HUES6 (cell line): Measurements from ENCODE around the gene GBE1.

Experiments
- H3K27ac ChIP-seq: 2 replicates; pipeline ENCODE4 v1.7.0; 2013; ENCODE audit warnings: low read depth, mild to moderate bottlenecking, low read length, inconsistent platforms
- H3K27me3 ChIP-seq: 2 replicates; pipeline ENCODE4 v1.6.1; 2013; ENCODE audit warnings: low read length; ENCODE audit not compliant: control insufficient read depth, insufficient read depth
- H3K36me3 ChIP-seq: 2 replicates; pipeline ENCODE4 v1.6.1; 2013; ENCODE audit warnings: low read length; ENCODE audit not compliant: control insufficient read depth, insufficient read depth
- H3K4me1 ChIP-seq: 2 replicates; pipeline ENCODE4 v1.6.1; 2013; ENCODE audit warnings: low read length; ENCODE audit not compliant: control insufficient read depth, insufficient read depth
- H3K4me3 ChIP-seq: 2 replicates; pipeline ENCODE4 v1.5.1; 2013; ENCODE audit warnings: low read depth, low read length
- H3K9ac ChIP-seq: one replicate; pipeline ENCODE4 v1.6.1; 2013; ENCODE audit warnings: mild to moderate bottlenecking, low read length
- H3K9me3 ChIP-seq: 2 replicates; pipeline ENCODE4 v1.6.1; 2013; ENCODE audit warnings: low read depth, low read length; ENCODE audit not compliant: control insufficient read depth, insufficient read depth

The GBE1 gene

DNA sequence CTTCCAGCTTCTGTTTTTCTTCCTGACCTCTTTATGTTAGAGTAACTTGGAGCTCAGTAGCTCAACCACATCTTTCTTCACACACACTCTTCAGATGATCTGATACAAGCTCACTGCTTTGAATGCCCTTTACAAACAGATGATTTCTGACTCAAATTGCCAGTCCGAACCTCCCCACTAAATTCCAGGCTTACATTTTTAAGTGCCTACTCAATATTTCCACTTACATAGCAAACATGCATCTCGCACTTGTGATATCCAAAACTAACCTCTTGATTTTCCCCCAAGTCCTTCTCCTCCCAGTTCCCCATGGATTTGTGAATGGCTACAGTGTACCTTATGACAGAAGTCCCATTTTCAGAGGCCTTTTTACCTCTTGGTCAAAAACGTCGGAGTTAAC, 139.1 kb downstream of the GBE1 start:
- H3K27me3 ChIP-seq = no peaks in the 10 kb centered on the region
- no peak overlapping the region for H3K9ac ChIP-seq
- no peaks in the 10 kb centered on the region for H3K9me3 ChIP-seq
- no peaks in the 10 kb centered on the region for H3K36me3 ChIP-seq
- no peak overlapping the region for H3K27ac ChIP-seq
- H3K4me1 ChIP-seq = peaks cover 44% of the 10 kb centered on the region
- H3K4me3 ChIP-seq = no peak overlapping the region

DNA sequence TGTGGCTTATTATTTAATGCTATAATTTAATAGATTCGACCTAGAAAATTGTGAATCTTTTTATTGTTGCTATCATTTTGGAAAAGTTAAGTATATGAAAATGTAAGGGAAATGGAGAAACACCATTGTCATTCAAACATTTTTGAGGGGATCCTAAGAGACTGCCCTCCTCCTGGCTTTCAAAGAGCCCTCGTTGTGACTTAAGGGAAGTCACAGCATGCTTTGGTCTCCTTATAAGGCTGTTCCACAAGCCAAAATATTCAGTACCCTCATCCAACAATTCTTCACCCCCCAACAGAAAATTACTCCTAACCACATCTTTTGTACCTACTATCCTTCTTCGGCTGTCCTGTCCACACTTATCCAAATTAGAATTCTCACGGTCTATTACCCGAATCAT, 140.2 kb downstream of the GBE1 start:
- Histone ChIP-seq H3K27ac (no peak overlapping the region), H3K36me3 (no peaks in the 10 kb centered on the region), H3K27me3 (no peaks in the 10 kb centered on the region), H3K9me3 (no peaks in the 10 kb centered on the region), H3K9ac (no peak overlapping the region), H3K4me3 (no peak overlapping the region), H3K4me1 (peaks cover 42% of the 10 kb centered on the region)

DNA sequence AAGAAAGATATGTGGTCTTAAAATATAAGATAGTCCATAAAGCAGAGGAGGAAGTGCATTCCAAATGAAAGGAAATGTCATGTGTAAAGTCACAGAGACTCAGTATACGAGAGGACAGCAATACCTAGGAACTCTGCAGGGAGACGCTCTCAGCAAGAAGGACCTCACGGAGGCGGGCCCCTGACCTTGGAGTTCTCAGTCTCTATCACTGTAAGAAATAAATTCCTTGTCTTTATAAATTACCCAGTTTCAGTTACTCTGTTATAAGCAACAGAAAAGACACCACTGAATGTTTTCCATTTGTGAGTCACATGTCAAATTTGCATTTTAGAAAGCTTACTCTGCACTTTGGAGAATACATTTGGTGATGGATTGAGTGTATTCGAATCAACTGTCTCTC, 140.6 kb downstream of the GBE1 start:
- H3K4me3 ChIP-seq = no peak overlapping the region
- no peaks in the 10 kb centered on the region for H3K36me3 ChIP-seq
- H3K27ac ChIP-seq = no peak overlapping the region
- H3K9me3 ChIP-seq = no peaks in the 10 kb centered on the region
- no peaks in the 10 kb centered on the region for H3K27me3 ChIP-seq
- no peak overlapping the region for H3K9ac ChIP-seq
- peaks cover 37% of the 10 kb centered on the region for H3K4me1 ChIP-seq

DNA sequence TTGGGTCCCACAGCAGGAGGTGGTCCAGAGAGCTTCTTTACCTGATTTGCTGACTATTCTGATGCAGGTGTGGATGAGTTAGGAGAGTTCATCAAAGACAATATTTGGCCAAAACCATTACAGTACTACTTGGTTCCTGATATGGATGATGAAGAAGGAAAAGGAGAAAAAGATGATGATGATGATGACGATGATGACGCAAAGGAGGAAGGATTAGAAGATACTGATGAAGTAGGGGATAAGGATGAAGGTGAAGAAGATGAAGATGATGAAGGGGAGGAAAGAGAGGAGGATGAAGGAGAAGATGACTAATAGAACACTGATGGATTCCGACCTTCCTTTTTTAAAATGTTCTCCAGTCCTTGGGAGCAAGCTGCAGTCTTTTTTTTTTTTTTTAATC, 148.7 kb downstream of the GBE1 start:
- no peaks in the 10 kb centered on the region for H3K9me3 ChIP-seq
- H3K4me1 ChIP-seq = no peaks in the 10 kb centered on the region
- H3K27ac ChIP-seq = no peak overlapping the region
- no peaks in the 10 kb centered on the region for H3K36me3 ChIP-seq
- no peaks in the 10 kb centered on the region for H3K27me3 ChIP-seq
- H3K9ac ChIP-seq = no peak overlapping the region
- no peak overlapping the region for H3K4me3 ChIP-seq

DNA sequence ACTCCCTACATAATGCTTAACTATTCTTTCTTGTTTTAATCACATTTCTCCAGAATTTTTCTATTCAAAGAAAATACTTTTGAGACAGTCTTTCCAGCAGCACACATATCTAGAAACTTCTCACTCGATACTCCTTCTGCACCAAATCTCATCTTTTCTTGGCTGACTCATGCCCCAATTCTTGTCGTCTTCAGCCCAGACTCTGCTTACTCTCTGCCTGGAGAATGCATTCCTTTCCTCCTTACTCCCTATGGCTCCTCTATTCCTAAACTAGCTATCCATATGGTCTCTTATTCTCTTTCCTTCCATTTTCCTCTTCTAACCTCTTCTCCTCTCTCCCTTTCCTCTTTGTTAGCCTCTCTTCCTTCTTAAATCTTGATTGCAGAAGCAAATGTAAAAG, 158.7 kb downstream of the GBE1 start:
- no peaks in the 10 kb centered on the region for H3K27me3 ChIP-seq
- no peak overlapping the region for H3K9ac ChIP-seq
- H3K27ac ChIP-seq = no peak overlapping the region
- no peaks in the 10 kb centered on the region for H3K4me1 ChIP-seq
- H3K9me3 ChIP-seq = no peaks in the 10 kb centered on the region
- no peak overlapping the region for H3K4me3 ChIP-seq
- H3K36me3 ChIP-seq = no peaks in the 10 kb centered on the region

DNA sequence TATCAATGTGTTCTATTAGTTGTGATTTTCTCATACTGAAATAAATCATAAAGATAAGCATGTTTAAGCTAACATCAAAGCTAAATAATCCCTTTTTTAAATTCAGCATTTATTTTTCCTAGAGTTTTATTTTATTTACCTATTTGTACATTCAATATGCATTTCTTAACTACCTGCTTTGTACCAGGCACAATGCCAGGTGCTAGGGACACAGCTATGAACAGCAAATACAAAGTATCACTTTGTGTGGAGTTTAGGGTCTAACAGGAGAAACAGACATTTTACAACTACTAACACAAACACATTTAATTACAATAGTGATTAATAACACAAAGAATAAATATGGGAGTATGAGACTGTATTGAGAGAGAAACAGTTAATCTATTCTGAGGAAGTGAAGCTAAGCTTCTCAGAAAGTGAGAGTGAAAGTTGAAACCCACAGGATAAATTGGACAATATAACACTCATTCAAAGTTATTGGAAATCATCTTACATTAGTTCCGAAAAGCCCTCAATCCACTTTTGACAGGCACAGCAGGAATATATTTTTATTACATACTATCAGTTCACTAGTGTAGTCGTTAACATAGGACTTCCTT, 159.6 kb downstream of the GBE1 start:
- Histone ChIP-seq H3K27ac (no peak overlapping the region), H3K9me3 (no peaks in the 10 kb centered on the region), H3K4me3 (no peak overlapping the region), H3K27me3 (no peaks in the 10 kb centered on the region), H3K4me1 (no peaks in the 10 kb centered on the region), H3K36me3 (no peaks in the 10 kb centered on the region), H3K9ac (no peak overlapping the region)

DNA sequence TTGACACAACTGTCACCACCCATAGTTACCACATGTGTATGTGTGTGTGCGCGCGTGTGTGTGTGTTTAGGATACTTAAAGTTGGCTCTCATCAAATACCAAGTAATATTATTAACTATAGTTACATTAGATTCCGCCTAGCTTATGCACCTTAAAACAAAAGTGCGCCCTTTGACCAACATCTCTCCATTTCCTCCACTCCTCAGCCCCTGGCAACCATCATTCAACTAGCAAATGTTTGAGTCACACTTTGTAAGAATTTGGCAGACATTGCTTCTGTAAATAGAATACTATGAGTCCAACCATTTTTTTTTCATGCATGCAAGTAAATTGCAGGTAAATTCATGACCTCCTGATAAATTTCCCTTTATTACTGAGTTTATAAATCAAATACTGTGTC, 169.3 kb downstream of the GBE1 start:
- no peak overlapping the region for H3K27ac ChIP-seq
- H3K27me3 ChIP-seq = no peaks in the 10 kb centered on the region
- H3K4me3 ChIP-seq = no peak overlapping the region
- H3K36me3 ChIP-seq = no peaks in the 10 kb centered on the region
- H3K9ac ChIP-seq = no peak overlapping the region
- no peaks in the 10 kb centered on the region for H3K4me1 ChIP-seq
- H3K9me3 ChIP-seq = no peaks in the 10 kb centered on the region

DNA sequence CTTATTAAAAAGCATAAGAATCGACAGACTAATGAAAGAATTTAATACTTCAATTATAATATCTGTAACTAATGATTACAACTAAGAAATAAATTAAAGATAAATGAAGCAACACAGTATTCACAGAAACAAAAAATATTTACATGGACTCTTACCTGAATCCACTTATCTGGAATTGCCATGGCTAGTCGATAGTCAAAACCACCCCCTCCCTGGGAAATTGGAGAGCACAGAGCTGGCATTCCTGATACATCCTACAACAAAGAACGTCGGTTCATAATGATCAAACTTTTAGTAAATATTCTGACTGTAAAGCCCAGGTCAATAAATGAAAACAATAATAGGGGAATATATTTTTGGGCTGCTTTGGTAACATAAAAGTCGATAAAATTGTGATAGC, 175.5 kb downstream of the GBE1 start:
- no peaks in the 10 kb centered on the region for H3K27me3 ChIP-seq
- H3K27ac ChIP-seq = no peak overlapping the region
- no peaks in the 10 kb centered on the region for H3K36me3 ChIP-seq
- no peaks in the 10 kb centered on the region for H3K9me3 ChIP-seq
- H3K4me1 ChIP-seq = no peaks in the 10 kb centered on the region
- H3K4me3 ChIP-seq = no peak overlapping the region
- no peak overlapping the region for H3K9ac ChIP-seq

DNA sequence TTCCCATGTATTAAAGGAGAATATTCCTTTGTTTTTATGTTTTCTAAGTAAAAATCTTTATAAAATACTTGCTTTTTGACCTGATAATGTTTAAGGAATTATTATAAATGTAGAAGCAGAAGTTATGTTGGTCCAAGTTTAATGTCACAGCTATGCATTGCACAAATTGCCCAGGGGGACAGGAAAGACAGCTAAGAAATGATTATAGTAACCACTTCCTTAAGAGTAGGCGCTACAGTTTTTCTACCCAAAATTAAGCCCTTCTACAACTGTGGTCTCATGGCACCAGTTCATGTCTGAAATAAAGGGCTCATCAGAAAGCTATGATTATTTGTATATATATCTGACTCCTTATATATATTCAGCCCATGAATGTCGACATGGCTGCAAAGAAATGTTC, 176.4 kb downstream of the GBE1 start:
- Histone ChIP-seq H3K9me3 (no peaks in the 10 kb centered on the region), H3K4me3 (no peak overlapping the region), H3K27ac (no peak overlapping the region), H3K36me3 (no peaks in the 10 kb centered on the region), H3K9ac (no peak overlapping the region), H3K4me1 (peaks cover 7% of the 10 kb centered on the region), H3K27me3 (no peaks in the 10 kb centered on the region)

DNA sequence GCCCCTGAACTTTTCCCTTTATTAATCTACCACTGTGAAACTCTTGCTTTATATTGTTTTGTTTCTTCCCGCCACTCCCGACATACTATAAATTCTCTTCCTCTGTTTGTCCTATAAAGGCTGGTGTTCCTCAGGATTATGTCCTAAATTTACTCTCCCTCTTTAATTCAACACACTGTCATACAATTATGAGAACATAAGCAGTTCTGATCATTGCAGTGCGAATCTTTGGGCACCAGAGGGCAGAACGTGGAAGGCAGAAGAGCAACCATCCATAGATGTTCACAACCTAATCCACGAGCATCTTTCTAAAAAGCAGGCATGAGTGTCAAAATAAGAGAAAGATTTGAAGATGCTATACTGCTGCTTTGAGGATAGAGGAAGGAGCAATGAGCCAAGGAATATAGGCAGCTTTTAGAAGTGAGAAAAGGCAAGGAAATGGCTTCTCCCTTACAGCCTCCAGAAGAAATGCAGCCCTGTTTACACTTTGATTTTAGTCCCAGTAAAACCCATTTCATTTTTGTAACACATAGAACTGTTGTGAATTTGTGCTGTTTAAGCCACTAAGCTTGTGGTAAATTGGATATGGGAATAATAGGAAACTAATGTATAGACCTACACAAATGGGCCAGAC, 179.4 kb downstream of the GBE1 start:
- H3K36me3 ChIP-seq = no peaks in the 10 kb centered on the region
- H3K4me3 ChIP-seq = no peak overlapping the region
- H3K9ac ChIP-seq = no peak overlapping the region
- no peak overlapping the region for H3K27ac ChIP-seq
- no peaks in the 10 kb centered on the region for H3K9me3 ChIP-seq
- peaks cover 14% of the 10 kb centered on the region for H3K4me1 ChIP-seq
- no peaks in the 10 kb centered on the region for H3K27me3 ChIP-seq

DNA sequence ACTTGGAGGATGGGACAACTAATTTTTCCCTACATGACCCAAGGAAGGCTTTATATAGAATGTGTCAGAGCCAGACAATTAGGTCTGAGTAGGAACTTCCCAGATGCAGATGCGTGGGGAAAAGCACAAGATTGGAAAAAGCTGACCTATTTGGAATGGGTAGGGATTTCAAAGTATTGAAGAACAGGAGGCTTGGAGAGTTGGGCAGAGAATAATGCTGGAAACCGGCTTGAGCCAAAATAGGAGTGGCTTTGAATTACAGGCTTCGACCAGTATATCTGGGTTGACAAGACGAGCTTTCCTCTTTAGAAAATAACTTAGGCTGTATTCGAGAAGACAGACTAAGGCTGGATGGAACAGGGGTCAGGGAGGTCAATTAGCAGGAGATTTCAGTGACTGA, 181.1 kb downstream of the GBE1 start:
- H3K27ac ChIP-seq = no peak overlapping the region
- no peaks in the 10 kb centered on the region for H3K27me3 ChIP-seq
- no peak overlapping the region for H3K4me3 ChIP-seq
- no peaks in the 10 kb centered on the region for H3K36me3 ChIP-seq
- H3K9ac ChIP-seq = no peak overlapping the region
- H3K4me1 ChIP-seq = peaks cover 14% of the 10 kb centered on the region
- H3K9me3 ChIP-seq = no peaks in the 10 kb centered on the region
